Measurements from ENCODE around the gene PFDN2.

Gene PFDN2, protein sequence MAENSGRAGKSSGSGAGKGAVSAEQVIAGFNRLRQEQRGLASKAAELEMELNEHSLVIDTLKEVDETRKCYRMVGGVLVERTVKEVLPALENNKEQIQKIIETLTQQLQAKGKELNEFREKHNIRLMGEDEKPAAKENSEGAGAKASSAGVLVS

DNA sequence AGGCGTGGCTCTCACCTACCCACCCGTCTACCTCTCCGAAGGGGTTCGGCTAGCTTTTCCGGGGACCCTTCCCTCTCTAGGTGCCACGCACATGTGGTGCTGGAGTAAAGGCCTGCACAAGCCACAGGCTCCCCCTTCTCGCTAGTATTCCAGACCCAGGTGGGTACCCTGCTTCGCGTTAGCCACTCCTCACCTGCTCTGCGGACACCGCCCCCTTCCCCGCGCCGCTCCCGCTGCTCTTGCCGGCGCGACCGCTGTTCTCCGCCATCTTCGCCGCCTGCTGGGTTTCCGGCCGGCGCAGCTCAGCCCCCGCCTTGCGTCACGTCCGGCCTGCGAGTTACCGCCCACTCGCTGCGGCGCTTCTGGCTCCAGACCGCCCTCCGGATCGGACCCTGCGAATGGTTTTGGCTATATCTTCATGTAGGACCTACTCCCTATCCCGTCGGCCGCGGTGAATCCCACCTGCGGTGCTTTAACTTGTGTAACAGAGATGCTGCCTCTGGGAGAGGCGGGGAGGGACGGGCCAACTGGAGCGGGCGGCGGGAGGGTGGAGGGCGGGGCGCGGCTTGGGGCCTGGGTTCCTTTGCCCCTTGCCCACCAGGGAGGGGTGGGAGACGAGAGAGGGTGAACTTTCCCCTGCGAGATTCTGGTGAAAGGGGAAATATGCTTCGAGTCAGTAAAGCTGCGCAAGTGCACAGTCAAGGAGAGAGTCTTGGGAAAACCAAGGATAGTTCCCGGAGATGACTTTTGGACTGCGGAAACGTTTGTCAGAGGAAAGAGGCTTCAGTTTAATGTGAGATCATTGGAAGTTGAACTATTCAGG lies at the start of gene PFDN2, which contains the start of gene NIT1:
Gene PFDN2, minus strand, starts transcription at position 279 of the 823 bp plus-strand sequence. Its CDS starts 11 bp downstream, at position 268.
Gene NIT1, plus strand, starts transcription at position 347 of the 823 bp plus-strand sequence. Its CDS starts 72 bp downstream, at position 419.
- DNase-seq (ENCODE audit: low read depth) = no peak

DNA sequence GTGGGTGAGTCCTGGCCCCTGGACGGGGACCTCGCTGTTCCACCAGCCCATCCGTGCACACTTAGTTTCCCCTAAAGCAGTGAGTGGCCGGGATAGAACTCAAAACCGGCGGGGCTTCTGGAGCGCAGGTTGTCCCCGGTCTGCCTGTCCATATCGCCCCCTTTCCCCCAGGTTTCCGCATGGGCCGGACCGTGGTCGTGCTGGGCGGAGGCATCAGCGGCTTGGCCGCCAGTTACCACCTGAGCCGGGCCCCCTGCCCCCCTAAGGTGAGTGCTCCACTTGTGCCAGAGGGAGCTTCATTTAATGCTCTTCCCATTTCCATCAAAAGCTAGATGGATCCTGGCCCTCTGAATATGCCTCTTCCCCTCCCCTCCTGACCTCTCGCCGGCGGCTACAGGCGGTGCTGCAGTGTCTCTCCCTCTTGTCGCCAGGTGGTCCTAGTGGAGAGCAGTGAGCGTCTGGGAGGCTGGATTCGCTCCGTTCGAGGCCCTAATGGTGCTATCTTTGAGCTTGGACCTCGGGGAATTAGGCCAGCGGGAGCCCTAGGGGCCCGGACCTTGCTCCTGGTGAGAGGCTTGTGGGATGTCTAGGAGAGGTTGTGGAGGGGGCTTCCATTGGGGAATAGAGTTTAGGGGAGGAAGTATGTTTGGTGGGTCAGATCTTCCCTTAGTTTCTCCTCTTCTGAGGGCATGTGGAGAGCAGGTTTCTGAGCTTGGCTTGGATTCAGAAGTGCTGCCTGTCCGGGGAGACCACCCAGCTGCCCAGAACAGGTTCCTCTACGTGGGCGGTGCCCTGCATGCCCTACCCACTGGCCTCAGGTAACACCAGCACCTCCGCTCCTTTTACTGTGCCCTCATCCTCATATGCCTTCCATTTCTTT lies 49.1 kb upstream of the PFDN2 start:
- DNase-seq (ENCODE audit: low read depth) = no peak

DNA sequence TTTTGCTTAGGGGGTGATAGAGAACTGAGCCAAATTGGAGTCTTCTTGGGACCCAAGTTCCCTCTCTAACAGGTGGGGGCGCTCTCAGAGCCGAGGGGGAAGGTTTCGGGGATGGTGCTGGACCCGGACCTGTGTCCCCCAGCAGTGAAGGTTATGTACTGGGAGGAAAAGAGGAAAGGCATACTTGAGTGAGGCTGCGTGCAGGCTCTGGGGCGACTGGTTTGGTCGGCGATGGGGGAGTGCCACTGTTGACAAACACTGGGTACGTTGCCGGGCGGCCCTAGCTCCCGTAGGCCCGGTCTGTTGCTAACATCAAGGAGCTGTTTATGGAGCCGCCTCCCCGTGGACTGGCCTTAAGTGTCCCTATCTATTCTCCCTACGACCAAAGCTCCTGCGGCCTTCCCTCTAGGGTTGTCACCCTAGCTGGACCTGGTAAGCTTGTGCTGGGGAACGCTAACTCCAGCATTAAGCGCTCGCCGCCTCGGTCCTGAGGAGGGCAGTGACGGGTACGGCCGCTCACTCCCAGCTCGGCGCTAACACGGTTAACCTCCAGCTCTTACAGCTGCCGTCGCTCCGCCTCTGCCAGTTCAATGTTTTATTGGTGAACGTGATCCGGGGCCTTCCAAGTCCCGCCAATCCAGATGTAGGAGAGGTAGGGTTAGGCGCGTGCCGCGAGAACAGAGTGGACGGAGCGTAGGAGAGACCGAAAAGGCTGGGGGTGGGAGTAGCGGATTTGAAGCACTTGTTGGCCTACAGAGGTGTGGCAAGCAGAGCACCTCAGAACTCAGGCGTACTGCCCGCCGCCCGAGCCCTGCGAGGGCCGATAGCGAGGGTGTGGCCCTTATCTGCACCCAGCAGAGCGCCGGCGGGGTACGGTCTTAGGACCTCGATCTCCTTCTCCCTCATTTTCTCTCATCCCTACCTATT lies 48.2 kb upstream of the PFDN2 start, which contains the start of gene PPOX:
Gene PPOX, plus strand, starts transcription at position 685 of the 927 bp plus-strand sequence. CDS start 422 bp downstream, outside the sequence.
- DNase-seq (ENCODE audit: low read depth) = peak; percentile 93

DNA sequence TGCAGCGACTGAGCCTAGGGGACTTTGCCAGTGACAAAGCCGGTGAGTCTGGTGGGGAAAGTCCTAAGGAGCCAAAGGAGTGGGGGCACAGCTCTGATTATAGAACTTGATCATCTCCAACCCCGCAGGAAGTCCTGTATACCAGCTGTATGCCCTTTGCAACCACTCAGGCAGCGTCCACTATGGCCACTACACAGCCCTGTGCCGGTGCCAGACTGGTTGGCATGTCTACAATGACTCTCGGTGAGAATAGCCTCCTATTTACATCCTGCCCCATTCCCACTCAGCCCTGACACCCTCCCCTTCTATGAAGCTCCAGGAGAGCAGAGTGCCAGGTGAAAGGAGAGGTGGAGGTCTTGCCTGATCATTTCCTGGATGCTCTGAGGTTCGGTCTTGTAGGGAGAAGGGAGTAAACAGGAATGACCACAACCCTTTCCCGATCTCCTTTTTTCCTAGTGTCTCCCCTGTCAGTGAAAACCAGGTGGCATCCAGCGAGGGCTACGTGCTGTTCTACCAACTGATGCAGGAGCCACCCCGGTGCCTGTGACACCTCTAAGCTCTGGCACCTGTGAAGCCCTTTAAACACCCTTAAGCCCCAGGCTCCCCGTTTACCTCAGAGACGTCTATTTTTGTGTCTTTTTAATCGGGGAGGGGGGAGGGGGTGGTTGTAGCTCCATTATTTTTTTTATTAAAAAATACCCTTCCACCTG lies 47.2 kb upstream of the PFDN2 start:
- no peak for DNase-seq (ENCODE audit: low read depth)

DNA sequence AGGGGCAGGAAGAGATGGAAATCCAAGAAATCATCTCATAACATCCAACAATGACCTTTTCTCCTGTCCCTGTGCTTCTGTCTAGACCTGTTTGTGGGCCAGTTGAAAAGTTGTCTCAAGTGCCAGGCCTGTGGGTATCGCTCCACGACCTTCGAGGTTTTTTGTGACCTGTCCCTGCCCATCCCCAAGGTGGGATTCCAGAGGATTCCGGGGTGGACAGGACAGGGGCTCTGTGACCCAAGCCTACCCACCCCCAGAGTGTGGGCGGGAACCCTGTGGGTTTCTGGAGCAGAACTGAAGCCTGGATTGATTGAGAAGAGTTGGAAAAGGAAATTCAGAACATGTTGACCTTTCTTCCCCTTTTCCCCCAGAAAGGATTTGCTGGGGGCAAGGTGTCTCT lies 46.0 kb upstream of the PFDN2 start:
- no peak for DNase-seq (ENCODE audit: low read depth)

DNA sequence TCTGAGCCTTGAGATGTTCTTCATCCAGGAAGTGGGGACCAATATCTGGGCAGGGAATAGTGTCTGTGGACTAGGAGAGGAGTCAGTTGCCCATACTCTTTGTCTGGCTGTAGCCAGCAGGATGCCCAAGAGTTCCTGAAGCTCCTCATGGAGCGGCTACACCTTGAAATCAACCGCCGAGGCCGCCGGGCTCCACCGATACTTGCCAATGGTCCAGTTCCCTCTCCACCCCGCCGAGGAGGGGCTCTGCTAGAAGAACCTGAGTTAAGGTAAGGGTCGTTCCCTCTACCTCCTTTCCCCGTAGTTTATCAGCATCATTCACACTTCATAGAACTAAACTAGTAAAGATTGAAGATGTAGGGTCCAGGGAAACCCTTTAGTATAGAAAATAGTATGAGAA lies 45.0 kb upstream of the PFDN2 start:
- no peak for DNase-seq (ENCODE audit: low read depth)

DNA sequence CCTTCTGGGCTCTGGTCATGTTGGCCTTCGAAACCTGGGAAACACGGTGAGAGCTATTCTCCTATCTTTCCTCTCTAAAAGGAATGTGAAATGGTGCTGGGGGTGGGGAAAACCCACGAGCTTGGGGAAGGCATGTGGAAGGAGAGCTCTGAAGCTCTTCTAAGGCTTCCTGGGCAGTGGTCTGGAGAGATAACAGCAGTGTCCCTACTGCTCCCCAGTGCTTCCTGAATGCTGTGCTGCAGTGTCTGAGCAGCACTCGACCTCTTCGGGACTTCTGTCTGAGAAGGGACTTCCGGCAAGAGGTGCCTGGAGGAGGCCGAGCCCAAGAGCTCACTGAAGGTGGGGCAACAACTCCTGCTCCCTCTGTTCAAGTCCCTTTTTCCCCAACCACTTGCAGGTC lies 44.2 kb upstream of the PFDN2 start:
- DNase-seq (ENCODE audit: low read depth) = no peak

DNA sequence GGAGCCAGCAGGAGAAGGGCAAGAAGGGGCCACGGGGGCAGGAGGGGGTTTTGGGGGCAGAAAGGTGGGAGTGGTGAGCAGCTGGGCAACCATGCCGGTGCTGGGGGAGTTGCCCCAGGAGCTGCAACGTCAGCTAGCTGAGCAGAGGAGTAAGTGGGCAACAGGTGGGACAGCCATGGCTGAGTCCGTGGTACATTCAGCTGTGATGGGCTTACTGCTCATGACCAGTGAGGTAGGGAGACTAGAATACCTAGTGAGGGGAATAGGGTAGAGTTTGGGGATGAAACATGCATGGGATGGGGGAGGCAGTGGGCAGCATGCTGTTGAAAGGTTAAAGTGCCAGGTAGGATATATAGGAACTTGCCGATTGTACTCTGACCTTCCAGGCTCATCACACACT lies 43.8 kb upstream of the PFDN2 start:
- no peak for DNase-seq (ENCODE audit: low read depth)

DNA sequence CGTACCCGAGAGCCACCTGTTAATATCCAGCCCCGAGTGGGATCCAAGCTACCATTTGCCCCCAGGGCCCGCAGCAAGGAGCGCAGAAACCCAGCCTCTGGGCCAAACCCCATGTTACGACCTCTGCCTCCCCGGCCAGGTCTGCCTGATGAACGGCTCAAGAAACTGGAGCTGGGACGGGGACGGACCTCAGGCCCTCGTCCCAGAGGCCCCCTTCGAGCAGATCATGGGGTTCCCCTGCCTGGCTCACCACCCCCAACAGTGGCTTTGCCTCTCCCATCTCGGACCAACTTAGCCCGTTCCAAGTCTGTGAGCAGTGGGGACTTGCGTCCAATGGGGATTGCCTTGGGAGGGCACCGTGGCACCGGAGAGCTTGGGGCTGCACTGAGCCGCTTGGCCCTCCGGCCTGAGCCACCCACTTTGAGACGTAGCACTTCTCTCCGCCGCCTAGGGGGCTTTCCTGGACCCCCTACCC lies 42.9 kb upstream of the PFDN2 start:
- no peak for DNase-seq (ENCODE audit: low read depth)

DNA sequence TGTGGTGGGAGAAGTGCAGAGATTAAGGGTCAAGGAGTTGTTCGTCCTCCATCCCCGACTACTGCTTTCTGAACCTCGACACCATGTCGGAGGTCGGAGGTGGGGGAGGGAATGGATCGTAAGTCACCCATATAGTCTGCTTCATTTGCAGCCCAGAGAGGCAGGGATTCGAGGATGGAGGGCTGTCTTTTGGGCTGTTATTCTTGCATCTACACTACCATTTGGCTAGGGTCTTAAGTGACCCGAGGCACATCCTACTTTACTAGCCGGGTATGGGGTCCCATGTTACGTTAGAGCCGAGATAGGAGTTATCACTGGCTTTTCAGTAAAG lies 42.0 kb upstream of the PFDN2 start:
- no peak for DNase-seq (ENCODE audit: low read depth)

DNA sequence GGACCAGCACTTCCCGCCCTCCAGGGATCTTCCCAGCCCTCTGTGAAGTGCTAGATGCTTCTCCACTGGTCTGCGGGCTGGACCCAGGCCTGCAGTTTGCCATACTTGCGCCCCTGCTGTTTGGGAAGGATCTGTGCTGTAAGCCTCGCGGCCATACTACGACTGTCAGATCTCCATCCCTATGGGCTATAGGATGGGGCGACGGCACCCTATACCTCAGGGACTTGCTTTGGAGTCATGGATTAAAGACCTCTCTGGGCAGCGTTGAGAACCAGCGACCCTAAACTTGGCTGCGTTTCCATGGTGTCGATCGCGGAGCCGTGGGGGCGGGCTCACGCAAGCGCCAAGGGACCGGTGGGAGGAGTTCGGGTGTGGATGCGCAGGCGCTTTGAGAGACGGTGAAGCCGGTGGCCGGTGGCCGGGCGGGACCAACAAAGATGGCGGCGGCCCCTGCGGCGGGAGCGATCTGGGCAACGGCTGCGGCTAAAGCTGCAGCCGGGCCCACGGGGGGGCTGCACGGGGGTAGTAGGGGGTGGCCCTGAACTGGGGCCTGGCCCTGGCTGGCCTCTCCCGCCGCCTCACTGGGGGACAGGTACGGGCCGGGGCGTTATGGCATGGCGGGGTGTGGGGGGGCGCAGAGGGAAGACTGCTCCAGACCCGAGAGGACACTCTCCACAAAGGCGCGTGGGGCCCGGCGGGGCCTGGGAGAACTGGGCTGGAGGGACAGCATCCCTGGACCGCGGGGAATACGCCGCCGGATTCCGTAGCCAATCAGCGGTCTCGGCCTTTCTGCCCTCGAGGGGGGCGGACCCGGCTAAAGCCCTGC lies 41.5 kb upstream of the PFDN2 start, which contains the start of gene USP21:
Gene USP21, plus strand, starts transcription at position 414 of the 826 bp plus-strand sequence. CDS start 1,141 bp downstream, outside the sequence.
- peak; percentile 49 for DNase-seq (ENCODE audit: low read depth)

DNA sequence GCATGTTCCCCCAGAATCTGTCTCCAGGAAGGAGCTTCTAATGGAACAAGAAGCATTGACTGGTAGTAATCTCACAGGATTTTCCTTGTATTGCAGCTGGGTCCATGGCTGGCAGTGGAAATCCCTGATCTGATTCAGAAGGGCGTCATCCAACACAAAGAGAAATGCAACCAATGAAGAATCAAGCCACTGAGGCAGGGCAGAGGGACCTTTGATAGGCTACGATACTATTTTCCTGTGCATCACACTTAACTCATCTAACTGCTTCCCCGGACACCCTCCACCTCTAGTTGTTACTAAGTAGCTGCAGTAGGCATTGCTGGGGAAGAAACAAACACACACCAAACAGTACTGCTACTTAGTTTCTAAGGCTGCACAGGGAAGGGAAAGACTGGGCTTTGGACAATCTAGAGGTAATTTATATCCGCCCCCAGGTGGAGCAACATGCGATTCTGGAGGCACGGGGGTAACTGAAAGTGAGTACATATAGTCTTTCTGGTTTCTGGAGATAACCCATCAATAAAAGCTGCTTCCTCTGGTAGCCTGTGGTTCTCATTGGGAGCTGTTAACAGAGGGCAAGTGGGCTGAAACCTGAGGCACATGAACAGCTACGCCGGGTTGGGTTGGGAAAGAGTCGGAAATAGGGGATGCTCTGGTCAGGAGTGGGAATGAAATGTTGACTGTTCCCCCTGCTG lies 40.6 kb upstream of the PFDN2 start:
- no peak for DNase-seq (ENCODE audit: low read depth)

DNA sequence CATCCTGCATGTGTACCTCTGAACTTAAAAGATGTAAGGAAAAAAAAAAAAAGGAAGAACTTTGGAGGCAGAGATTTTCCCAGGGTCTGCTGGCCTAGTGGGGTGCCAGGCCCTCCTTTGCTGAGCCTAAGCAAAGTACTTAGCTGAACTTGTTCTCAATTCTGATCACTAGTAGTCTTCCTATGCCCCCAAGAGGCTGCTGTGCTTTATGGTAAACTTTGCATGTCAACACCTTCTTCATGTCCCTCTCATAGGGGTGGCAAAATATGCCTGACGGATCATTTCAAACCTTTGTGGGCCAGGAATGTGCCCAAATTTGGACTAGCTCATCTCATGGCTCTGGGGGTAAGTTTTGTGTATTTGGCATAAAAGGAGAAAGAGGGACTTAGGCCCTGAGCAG lies 40.0 kb upstream of the PFDN2 start:
- DNase-seq (ENCODE audit: low read depth) = no peak

DNA sequence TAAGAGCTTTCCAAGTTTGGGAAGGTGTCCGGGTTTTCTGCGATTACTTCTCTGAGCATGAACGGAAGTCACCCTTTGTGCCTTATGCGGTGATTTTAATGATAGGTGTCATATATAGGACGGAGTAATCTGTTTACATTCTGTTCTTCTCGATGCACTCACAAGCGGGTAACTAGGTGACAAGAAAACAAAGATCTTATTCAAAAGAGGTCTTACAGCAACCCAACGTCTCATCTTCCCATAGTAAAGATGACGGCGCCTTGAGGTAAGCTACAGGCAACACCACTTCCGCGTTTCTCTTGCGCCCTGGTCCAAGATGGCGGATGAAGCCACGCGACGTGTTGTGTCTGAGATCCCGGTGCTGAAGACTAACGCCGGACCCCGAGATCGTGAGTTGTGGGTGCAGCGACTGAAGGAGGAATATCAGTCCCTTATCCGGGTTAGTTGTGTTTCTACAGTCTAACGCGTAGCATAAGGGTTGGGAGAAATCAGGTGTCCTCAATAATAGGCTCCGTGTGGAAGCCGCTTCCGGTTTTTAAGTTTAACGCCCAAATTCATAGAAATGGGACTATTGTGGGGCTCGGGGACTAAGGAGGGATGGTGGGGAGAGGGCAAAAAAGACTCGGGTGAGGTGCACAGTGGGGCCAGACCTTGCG lies 36.0 kb upstream of the PFDN2 start, which contains the start of gene UFC1:
Gene UFC1, plus strand, starts transcription at position 297 of the 656 bp plus-strand sequence. Its CDS starts 20 bp downstream, at position 317.
- peak; percentile 84 for DNase-seq (ENCODE audit: low read depth)

DNA sequence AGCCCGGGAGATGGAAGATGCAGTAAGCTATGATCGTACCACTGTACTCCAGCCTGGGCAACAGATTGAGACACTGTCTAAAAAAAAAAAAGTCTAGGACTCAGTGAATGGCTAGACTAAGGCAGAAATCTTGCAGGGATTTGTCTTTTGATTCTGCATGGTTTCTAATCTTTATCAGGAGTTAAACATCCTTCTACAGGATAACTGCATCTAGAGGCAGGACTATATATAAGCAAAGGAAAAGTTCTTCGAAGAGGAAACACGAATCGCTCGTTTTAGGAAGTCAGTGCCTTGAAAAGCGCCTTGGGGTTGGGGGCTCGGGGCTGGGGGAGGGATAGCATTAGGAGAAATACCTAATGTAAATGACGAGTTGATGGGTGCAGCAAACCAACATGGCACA lies 35.3 kb upstream of the PFDN2 start:
- no peak for DNase-seq (ENCODE audit: low read depth)

DNA sequence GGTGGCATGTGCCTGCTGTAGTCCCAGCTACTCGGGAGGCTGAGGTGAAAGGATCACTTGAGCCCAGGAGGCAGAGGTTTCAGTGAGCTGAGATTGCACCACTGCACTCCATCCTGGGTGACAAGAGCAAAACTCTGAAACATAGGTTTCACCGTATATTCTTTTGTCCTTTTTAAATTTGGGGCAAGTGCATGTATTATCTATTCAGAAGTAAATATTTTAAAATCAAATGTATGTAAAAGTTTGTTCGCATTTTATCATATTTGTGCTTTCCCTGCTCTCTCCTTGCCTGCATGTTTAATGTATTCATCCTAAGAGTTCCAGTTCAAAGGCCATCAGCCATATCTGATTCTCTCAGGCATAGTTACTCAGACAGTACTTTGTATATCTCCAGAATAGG lies 28.0 kb upstream of the PFDN2 start:
- no peak for DNase-seq (ENCODE audit: low read depth)

DNA sequence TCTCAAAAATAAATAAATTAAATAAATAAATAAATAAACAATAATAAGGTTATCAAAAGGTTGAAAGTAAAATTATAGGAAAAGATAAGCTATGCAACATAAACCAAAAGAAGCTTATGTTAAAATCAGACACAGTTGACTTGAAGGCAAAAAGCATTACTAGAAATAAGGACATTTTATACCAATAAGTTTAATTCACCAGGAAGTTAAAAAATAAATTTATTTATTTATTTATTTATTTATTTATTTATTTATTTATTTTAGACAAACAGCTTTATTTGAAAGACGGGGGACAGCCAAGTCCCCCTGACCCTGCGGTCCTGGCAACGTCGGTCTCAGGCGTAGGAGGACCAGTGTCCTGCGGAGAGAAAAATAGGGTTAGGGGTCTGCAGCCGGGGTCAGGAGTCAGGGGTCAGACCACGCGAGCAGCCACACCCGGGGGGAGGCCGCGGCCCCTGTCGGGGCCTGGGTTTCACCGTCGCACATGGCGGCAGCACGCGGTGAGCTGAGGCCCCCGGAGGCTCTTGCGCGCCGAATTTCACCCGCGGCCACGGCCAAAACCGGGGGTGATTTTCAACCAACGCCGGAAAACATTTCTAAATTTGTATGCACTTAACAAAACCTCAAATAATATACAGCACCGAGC lies 23.0 kb upstream of the PFDN2 start:
- DNase-seq (ENCODE audit: low read depth) = no peak

DNA sequence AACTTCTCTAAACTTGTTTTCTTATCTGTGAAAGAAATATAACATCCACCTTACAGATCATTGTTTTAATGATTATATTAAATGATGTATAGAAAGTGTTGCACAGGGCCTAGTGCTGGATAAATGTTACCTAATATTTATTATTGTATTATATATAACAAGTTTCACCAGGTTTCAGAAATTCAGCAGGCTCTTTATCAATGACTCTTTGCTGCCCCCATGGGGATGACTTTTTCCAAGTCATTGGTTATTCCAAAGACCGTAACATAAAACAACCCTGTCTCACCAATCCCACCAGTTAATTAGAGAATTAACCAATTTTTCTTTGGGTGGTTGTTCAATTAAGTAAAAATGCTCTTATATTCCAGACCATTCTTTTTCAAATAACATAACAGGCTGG lies 21.9 kb upstream of the PFDN2 start:
- DNase-seq (ENCODE audit: low read depth) = no peak
